Activated T-cell treated with anti-CD3 and anti-CD28 coated beads, Interleukin-2, amount 50 U/mL, for 4 hours (primary cell): ENCODE results near the gene ACAD11. TPM values are rescaled to one million over a fixed set of nuclear protein-coding genes. Genes with fewer than 3 reads are reported as not detected.
"Not testable (repeated sequence)": the region's sequence is repeated elsewhere in the genome, so short reads cannot be mapped to it uniquely, and the experiment has no call there.

Source experiments
- ATAC-seq, 2 donors: fragments of 200-7000 bp; cut with Tn5 transposase; one replicate each; pipeline ENCODE4 v1.10.0; 2021
- DNase-seq: peaks from one replicate; pipeline ENCODE4 v3.0.0-alpha.2; 2020
- H3K27me3 Mint-ChIP-seq: one replicate; pipeline ENCODE4 v1.8.0; 2021; ENCODE audit warnings: low read depth, mixed read lengths
- H3K36me3 Mint-ChIP-seq: one replicate; pipeline ENCODE4 v1.8.0; 2022; ENCODE audit warnings: mixed read lengths; ENCODE audit not compliant: insufficient read depth
- H3K4me1 Mint-ChIP-seq: one replicate; pipeline ENCODE4 v1.8.0; 2021; ENCODE audit warnings: low read depth, mixed read lengths
- H3K4me3 Mint-ChIP-seq: one replicate; pipeline ENCODE4 v1.8.0; 2021; ENCODE audit warnings: mild to moderate bottlenecking, moderate library complexity, mixed read lengths
- H3K9me3 Mint-ChIP-seq: one replicate; pipeline ENCODE4 v1.8.0; 2021; ENCODE audit warnings: mixed read lengths
- total RNA-seq, 3 donors: library from RNA; stranded (reverse); gene quantifications; one replicate each; pipeline ENCODE4 v1.2.1, GENCODE V29; 2021

The ACAD11 gene
- total RNA-seq, 3 donors from 2014 or later, result 6.5 to 12.1 (median 10.8) TPM

DNA sequence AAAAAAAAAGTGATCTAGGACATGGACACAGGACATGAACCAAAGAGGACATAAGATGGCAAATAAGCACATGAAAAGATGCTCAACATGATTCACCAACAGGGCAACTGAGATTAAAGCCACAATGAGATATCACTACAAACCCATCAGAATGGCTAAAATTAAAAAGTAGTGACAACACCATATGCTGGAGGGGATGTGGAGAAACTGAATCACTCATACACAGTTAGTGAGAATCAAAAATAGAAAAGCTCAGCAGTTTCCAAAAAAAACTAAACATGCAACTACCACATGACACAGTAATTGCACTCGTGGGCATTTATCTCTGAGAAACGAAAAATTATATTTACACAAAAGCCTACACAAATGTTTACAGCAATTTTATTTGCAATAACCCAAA, 90.5 kb downstream of the ACAD11 start:
- ATAC-seq (peak; percentile 23 to 61), DNase-seq (no peak)
- peaks cover 11% of the 10 kb centered on the region for H3K4me1 Mint-ChIP-seq
- no peaks in the 10 kb centered on the region for H3K27me3 Mint-ChIP-seq
- peaks cover 41% of the 10 kb centered on the region for H3K36me3 Mint-ChIP-seq
- H3K9me3 Mint-ChIP-seq, result no peaks in the 10 kb centered on the region
- no peak overlapping the region for H3K4me3 Mint-ChIP-seq

DNA sequence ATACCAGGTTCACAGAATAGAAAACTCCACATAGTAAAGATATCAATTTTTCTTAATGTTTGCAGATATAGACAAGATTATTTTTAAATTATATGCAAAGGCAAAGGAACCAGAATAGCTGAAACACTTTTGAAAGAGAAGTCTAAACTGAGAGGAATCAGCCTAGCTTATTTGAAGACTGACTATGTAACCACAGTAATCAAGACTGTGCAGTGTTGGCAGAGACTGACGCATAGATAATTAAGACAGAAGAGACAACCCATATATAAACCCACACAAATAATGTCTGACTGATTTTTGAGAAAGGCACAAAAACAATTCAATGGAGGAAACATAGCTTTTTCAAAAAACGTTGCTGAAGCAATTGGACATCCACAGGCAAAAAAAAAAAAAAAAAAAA, 91.2 kb downstream of the ACAD11 start:
- Mint-ChIP-seq H3K4me3 (no peak overlapping the region), H3K4me1 (peaks cover 11% of the 10 kb centered on the region), H3K9me3 (no peaks in the 10 kb centered on the region), H3K27me3 (no peaks in the 10 kb centered on the region), H3K36me3 (peaks cover 38% of the 10 kb centered on the region)
- no peak for ATAC-seq
- no peak for DNase-seq

DNA sequence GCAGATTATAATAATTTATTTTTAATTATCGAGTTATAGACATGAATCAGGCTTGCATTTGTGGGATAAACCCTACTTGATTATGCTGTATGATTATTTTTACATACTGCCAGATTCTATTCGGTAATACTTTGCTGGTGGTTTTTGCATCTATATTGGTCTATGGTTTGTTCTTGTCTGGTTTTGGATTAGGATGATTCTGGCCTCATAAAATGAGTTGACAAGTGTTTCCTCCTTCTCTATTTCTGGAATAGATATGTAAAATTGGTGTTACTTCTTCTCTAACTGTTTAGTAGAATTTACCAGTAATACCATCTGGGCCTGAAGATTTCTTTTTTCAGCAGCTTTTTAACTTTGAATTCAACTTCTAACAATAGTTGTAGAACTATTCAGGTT, 95.5 kb downstream of the ACAD11 start:
- no peak for ATAC-seq
- Mint-ChIP-seq H3K36me3 (peaks cover 27% of the 10 kb centered on the region), H3K4me1 (peaks cover 6% of the 10 kb centered on the region)

GRCh38 chr3:132563420-132564069, 96.1 kb downstream of the ACAD11 start:
- Mint-ChIP-seq H3K4me1 (peaks cover 2% of the 10 kb centered on the region), H3K9me3 (peaks cover 6% of the 10 kb centered on the region), H3K27me3 (no peaks in the 10 kb centered on the region), H3K36me3 (peaks cover 27% of the 10 kb centered on the region), H3K4me3 (no peak overlapping the region)
- DNase-seq (no peak), ATAC-seq (no peak)

More for the DNA sequence above, 95.5 kb downstream of the ACAD11 start:
- Mint-ChIP-seq H3K9me3 (peaks cover 6% of the 10 kb centered on the region), H3K4me3 (no peak overlapping the region), H3K27me3 (no peaks in the 10 kb centered on the region)
- no peak for DNase-seq

- H3K4me3 Mint-ChIP-seq, result no peak overlapping the region
- H3K27me3 Mint-ChIP-seq, result no peaks in the 10 kb centered on the region
- DNase-seq, result no peak
- H3K4me1 Mint-ChIP-seq, result no peaks in the 10 kb centered on the region
- ATAC-seq, result no peak
- peaks cover 32% of the 10 kb centered on the region for H3K36me3 Mint-ChIP-seq
- H3K9me3 Mint-ChIP-seq, result peaks cover 6% of the 10 kb centered on the region
Observed at GRCh38 chr3:132561003-132561402, 98.6 kb downstream of the ACAD11 start.

DNA sequence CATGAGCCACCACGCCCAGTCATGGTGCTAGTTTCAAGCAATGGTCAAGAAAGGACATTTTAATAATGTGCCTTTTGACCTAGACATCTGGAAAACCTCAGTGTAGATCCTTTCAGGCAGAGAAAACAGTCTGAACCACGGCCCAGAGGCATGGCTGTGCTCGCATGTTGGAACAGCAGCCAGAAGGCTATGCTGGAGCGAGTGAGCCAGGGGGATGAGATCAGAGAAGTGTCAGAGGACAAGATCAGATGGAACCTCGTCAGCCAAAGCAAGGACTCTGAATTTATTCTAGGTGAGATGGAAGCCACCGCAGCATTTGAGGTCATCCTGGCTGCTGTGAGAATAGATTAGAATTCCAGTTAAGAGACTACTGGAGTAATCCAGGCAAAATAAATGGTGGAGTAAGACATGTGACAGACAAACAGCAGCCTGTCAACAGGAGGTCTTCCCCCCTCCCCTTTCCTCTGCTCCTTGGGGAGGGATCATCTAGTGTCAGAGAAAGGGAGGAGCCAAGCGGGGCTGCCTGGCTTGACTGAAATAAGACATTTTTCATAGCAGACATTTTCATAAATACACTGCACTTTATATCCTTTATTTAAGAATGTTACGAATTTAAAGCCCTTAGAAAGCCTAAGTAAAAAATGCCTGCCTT, 103.0 kb downstream of the ACAD11 start:
- H3K9me3 Mint-ChIP-seq, result no peaks in the 10 kb centered on the region
- no peaks in the 10 kb centered on the region for H3K27me3 Mint-ChIP-seq
- peaks cover 16% of the 10 kb centered on the region for H3K36me3 Mint-ChIP-seq
- no peak for DNase-seq
- H3K4me3 Mint-ChIP-seq, result no peak overlapping the region
- no peaks in the 10 kb centered on the region for H3K4me1 Mint-ChIP-seq
- ATAC-seq, result no peak

DNA sequence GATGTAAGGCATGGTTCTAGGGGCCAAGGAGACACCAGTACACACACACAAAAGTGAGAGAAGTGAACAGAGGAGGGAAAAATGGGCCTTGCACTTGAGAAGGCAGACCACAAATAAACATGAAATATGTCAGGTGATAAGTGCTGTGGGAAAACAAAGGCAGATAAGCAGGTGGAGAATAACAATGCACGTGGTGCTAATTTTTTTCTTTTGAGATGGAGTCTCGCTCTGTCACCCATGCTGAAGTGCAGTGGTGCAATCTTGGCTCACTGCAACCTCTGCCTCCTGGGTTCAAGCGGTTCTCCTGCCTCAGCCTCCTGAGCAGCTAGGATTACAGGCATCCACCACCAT, 103.6 kb downstream of the ACAD11 start:
- H3K9me3 Mint-ChIP-seq, ATAC-seq, H3K4me1 Mint-ChIP-seq, DNase-seq, H3K4me3 Mint-ChIP-seq, H3K27me3 Mint-ChIP-seq: not testable (repeated sequence)
- peaks cover 16% of the 10 kb centered on the region for H3K36me3 Mint-ChIP-seq

DNA sequence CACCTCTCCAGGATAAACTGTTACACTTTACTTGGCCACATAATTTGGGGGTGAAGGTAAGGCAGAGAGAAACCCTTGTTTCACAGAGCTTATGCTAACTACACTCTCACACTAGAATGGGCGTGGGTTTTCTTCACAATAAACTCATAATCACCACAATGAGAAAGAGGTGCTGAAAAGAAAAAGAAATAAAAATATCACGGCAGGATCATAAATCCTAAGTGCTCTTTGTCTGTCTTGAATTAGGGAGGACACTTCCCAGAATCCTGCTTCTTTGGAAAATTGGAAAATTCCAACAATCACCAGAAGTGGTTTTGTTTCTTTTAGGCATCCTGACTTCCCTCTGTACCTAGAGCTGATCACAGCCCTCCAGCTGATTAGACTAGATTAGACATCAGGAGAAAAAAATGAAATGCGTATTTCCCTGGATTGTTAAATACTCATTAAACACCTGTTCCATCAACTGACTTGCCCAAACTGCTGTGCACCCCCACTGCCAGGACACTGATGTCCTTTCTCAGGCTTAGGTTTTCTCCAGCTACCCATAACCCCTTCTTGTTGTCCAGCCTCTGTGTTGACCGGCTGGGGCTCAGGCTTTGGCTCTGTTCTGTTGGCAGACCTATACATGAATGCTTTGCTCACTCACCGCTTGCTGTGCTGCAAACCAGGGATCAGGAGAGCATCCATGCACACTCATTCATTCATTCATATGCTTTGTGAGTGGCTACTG, 104.1 kb downstream of the ACAD11 start:
- peaks cover 13% of the 10 kb centered on the region for H3K36me3 Mint-ChIP-seq
- no peak for DNase-seq
- H3K27me3 Mint-ChIP-seq, result no peaks in the 10 kb centered on the region
- H3K4me1 Mint-ChIP-seq, result peaks cover 6% of the 10 kb centered on the region
- H3K4me3 Mint-ChIP-seq, result no peak overlapping the region
- no peaks in the 10 kb centered on the region for H3K9me3 Mint-ChIP-seq
- ATAC-seq, result no peak

- DNase-seq (no peak), ATAC-seq (no peak)
- H3K4me3 Mint-ChIP-seq, result no peak overlapping the region
- peaks cover 17% of the 10 kb centered on the region for H3K4me1 Mint-ChIP-seq
- H3K27me3 Mint-ChIP-seq, result no peaks in the 10 kb centered on the region
- peaks cover 13% of the 10 kb centered on the region for H3K36me3 Mint-ChIP-seq
- H3K9me3 Mint-ChIP-seq, result no peaks in the 10 kb centered on the region
Observed at GRCh38 chr3:132554437-132554836, 105.2 kb downstream of the ACAD11 start.

DNA sequence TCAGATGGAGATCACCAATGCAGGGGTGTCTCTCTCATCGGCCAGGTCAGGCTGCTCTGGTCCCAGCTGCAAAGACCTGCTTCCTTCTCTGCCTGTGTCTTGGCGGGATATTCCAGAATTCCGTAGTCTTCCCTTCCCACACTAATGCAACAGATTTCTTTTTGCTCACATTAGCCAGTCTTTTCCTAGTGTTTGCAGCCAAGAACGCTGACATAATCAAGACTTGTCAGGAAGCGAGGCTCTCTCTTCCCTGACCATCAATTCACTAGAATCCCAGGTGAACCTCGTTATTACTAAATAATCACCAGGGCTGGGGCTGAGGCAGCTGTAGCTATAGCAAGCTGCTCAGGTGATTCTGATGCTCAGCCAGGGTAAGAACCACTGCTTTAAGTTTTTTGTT, 105.8 kb downstream of the ACAD11 start:
- no peak for DNase-seq
- ATAC-seq, result no peak
- H3K4me1 Mint-ChIP-seq, result peaks cover 17% of the 10 kb centered on the region
- no peaks in the 10 kb centered on the region for H3K9me3 Mint-ChIP-seq
- no peaks in the 10 kb centered on the region for H3K27me3 Mint-ChIP-seq
- peaks cover 11% of the 10 kb centered on the region for H3K36me3 Mint-ChIP-seq
- no peak overlapping the region for H3K4me3 Mint-ChIP-seq

DNA sequence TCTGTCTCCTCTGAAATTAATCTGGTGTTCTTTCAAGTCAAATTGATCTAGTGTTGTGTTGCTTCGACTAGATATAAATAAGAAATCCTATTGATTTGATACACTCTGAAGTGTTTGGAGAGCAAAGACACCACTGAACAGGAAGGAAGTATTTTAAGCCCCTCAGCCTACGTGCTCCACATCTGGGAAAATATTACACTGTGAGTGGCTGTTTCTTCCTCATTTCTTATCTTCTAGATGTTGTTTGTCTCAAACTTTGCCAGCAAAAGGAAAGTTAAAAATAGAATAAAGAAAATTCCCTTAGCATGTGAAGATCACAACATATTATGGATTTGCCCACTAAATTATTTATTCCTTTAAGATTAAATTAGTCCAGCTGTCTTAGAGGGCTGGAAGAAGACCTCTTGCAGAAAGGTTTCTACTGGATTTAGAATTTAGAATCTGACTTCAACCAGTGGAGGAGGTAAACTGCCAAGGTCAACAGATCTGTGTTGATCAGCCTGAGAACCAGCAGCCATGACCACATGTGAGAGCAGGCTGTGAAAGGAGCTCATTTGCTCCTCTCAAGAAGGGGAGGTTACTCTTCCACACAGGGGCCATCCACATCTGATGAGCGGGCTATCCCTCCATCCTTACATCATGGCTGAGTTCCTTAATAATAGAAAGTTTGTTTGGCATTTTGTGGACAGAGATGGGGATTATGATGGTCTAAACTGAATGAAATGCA, 108.9 kb downstream of the ACAD11 start:
- H3K4me1 Mint-ChIP-seq, result peaks cover 17% of the 10 kb centered on the region
- no peaks in the 10 kb centered on the region for H3K27me3 Mint-ChIP-seq
- peaks cover 1% of the 10 kb centered on the region for H3K36me3 Mint-ChIP-seq
- H3K4me3 Mint-ChIP-seq, result no peak overlapping the region
- ATAC-seq (no peak), DNase-seq (no peak)
- H3K9me3 Mint-ChIP-seq, result no peaks in the 10 kb centered on the region

DNA sequence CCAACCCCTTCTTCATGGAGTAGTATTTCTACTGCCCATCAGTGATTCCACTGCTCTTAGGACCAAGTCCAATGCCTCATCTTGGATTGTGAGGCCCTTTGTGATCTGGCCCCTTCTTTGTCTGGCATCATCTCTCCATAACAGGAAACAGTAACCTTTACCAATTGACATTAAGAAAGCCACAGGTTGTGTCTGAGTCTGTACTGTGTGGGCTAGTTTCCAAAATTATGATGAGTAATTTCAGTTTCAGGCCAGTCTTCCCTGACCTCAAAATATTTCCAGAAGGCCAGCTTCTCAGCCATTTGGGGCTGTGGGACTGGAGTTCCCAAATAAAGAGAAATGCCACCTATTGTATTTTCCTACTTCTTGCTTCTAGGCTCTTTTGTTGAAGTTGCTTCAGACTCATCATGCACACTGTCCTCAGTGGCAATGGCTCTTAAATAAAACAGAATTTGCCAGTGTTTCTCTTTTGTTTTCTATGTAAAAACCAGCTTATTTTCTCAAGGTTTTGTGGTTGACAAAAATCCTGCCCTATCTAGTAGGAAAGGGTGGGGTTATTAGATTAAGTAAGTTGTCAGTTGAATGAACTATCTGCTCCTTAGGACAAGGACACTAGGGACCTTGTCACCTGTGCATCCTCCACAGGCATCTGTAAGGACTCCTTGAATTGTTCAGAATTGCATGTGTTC, 109.6 kb downstream of the ACAD11 start:
- no peaks in the 10 kb centered on the region for H3K27me3 Mint-ChIP-seq
- no peak overlapping the region for H3K4me3 Mint-ChIP-seq
- no peaks in the 10 kb centered on the region for H3K9me3 Mint-ChIP-seq
- H3K4me1 Mint-ChIP-seq, result peaks cover 17% of the 10 kb centered on the region
- ATAC-seq (peak; percentile 85 to 86), DNase-seq (no peak)
- H3K36me3 Mint-ChIP-seq, result no peaks in the 10 kb centered on the region

GRCh38 chr3:132549169-132549568, 110.4 kb downstream of the ACAD11 start:
- Mint-ChIP-seq H3K27me3 (no peaks in the 10 kb centered on the region), H3K36me3 (no peaks in the 10 kb centered on the region), H3K4me1 (peaks cover 17% of the 10 kb centered on the region), H3K9me3 (no peaks in the 10 kb centered on the region), H3K4me3 (no peak overlapping the region)
- DNase-seq (no peak), ATAC-seq (peak in 1 of 2 donors; percentile 13)

DNA sequence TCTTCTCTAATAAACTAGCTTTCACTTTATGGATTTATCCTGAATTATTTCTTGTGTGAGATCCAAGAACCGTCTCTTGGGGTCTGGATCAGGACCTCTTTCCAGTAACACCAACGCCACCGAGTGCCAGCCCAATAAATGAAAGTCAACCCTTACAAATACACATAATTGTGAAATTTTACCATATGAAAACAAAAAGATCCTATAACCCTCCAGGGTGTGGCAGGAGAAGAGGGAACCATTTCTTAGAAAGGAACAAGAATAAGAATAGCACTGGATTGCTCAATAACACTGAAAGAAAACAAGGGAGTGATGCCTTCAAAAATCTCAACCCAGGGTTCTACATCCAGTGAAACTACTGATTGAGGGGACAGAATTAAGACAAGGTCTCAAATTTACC, 114.1 kb downstream of the ACAD11 start:
- no peaks in the 10 kb centered on the region for H3K27me3 Mint-ChIP-seq
- ATAC-seq, result no peak
- H3K36me3 Mint-ChIP-seq, result peaks cover 3% of the 10 kb centered on the region
- peaks cover 22% of the 10 kb centered on the region for H3K4me1 Mint-ChIP-seq
- no peak for DNase-seq
- no peaks in the 10 kb centered on the region for H3K9me3 Mint-ChIP-seq
- H3K4me3 Mint-ChIP-seq, result no peak overlapping the region
